ENCODE results near the gene FOXP1.

FOXP1 gene

DNA sequence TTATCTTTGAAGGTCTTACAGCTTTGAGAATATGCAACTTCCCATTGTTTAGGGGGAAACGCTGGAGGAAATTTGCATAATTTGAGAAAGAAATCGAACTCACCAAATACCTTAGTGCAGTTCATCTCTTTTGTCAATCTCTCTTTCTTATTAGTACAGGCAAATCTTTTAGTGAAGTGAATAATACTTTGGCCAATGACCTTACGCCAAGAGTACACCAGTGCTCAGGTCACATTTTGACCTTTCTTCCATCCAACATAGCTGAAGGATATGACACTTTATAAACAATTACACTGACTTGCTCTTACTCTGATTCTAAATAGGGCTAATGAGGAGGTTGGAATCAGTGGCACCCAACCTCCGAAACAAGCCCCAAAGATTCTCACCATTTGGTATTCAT, 494.8 kb downstream of the FOXP1 start:
- TF ChIP-seq, protein P1, sequence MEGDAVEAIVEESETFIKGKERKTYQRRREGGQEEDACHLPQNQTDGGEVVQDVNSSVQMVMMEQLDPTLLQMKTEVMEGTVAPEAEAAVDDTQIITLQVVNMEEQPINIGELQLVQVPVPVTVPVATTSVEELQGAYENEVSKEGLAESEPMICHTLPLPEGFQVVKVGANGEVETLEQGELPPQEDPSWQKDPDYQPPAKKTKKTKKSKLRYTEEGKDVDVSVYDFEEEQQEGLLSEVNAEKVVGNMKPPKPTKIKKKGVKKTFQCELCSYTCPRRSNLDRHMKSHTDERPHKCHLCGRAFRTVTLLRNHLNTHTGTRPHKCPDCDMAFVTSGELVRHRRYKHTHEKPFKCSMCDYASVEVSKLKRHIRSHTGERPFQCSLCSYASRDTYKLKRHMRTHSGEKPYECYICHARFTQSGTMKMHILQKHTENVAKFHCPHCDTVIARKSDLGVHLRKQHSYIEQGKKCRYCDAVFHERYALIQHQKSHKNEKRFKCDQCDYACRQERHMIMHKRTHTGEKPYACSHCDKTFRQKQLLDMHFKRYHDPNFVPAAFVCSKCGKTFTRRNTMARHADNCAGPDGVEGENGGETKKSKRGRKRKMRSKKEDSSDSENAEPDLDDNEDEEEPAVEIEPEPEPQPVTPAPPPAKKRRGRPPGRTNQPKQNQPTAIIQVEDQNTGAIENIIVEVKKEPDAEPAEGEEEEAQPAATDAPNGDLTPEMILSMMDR (IDR thresholded peaks at IDR 0.05; ENCODE audit: low read depth, low read length, missing control alignments), result no peak
- DNase-seq (ENCODE audit: low read depth), result no peak
- no peak overlapping the region for H3K4me3 ChIP-seq (ENCODE audit: low read depth, low read length)

DNA sequence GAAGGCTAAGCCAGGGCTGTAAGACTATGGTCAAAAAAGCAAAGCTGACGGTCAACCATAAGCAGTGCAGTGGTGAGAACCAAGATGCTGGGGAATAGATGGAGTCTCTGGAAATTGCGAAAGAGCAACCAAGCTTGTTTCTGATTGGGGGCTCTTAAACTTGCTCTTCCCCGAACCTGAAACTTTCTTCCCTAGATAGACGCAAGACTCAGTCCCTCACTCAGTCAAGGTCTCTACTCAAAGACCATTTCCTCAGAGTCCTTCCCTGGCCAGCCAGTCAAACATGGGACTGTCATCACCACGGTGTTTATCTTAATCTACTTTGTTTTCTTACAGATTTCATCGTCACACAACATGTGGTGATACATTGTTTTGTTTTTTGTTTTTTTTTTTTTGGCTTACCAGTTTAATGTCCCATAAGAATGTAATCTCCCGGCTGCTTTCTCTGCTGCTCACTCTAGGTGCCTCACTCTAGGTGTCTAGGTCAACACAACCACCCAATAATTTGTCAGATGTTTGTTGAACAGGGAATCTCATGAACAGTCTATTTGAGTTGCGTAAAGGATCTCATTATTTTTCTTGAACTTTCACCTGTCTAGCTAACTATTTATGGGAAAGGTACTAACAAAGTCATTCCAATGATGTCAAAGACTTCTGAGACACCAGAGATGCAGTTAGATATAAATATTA, 495.4 kb downstream of the FOXP1 start:
- no peak for DNase-seq (ENCODE audit: low read depth)
- TF ChIP-seq, protein P1 (IDR thresholded peaks at IDR 0.05; ENCODE audit: low read depth, low read length, missing control alignments), result no peak
- H3K4me3 ChIP-seq (ENCODE audit: low read depth, low read length), result no peak overlapping the region

- no peak overlapping the region for H3K4me3 ChIP-seq (ENCODE audit: low read depth, low read length)
- peak; percentile 73 for DNase-seq (ENCODE audit: low read depth)
- TF ChIP-seq, protein P1 (IDR thresholded peaks at IDR 0.05; ENCODE audit: low read depth, low read length, missing control alignments), result no peak
Observed at GRCh38 chr3:71087143-71088018, 496.1 kb downstream of the FOXP1 start.

DNA sequence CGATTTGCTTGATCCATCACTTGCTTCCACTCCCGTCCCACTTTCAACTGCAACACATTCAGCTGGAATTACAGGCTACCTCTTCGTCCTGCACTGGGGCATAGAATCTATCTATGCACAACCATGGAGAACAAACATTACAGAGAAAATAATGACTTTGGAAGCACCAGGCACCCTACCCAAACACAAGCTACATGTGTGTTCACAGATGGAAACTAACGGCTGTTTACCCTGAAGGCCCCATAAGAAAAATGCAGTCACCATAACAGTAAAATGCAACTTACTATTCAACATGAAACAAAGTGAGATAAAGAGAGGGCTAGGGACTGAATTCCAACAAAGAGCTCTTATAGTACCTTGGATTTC, 496.8 kb downstream of the FOXP1 start:
- TF ChIP-seq, protein P1 (IDR thresholded peaks at IDR 0.05; ENCODE audit: low read depth, low read length, missing control alignments), result no peak
- H3K4me3 ChIP-seq (ENCODE audit: low read depth, low read length), result no peak overlapping the region
- no peak for DNase-seq (ENCODE audit: low read depth)

DNA sequence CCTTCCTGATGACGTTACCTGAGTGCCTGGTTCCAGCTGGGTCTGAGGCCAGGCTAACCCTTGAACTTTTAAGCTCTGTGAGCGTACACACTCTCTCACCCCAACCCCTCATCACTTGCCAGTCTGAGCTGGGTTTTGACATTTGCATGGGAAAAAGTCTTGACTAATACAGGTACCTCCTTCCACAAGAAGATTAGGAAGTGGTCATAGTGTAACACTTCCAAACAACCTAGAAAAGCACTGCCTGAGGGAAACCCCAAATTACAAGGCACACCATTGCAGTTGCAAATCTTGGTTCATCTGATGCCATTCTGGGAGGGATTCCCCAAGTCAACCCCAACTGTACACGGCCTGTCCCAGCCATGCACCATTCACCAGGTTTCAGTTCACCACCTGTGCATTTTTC, 499.8 kb downstream of the FOXP1 start:
- TF ChIP-seq, protein P1 (IDR thresholded peaks at IDR 0.05; ENCODE audit: low read depth, low read length, missing control alignments), result no peak
- DNase-seq (ENCODE audit: low read depth), result no peak
- H3K4me3 ChIP-seq (ENCODE audit: low read depth, low read length), result no peak overlapping the region

DNA sequence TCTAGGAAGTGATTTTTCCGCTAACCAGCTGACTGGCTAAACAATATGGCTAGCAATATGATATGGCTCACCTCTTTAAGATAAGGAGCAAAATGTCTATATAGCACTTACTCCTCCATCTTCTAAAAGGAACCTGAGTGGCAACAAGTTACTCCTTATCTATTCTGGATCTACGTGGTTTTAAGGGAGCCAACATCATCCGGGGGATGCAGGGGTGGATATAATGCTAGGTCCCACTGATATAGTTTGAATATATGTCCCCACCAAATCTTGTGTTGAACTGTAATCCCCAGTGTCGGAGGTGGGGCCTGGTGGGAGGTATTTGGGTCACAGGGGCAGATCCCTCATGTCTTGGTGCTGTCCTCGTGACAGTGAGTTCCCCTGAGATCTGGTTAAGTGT, 500.7 kb downstream of the FOXP1 start:
- TF ChIP-seq, protein P1 (IDR thresholded peaks at IDR 0.05; ENCODE audit: low read depth, low read length, missing control alignments), result no peak
- no peak overlapping the region for H3K4me3 ChIP-seq (ENCODE audit: low read depth, low read length)

More for the DNA sequence above, 500.7 kb downstream of the FOXP1 start:
- no peak for DNase-seq (ENCODE audit: low read depth)

All from GM12864 (cell line).